ENCODE results near the gene CDT1. TPM values are rescaled to one million over a fixed set of nuclear protein-coding genes. Genes with fewer than 3 reads are reported as not detected.
"Not testable (repeated sequence)": the region's sequence is repeated elsewhere in the genome, so short reads cannot be mapped to it uniquely, and the experiment has no call there.

Gene CDT1
- total RNA-seq, 1 donor from 2014 or later = 21.6 TPM

- peak; percentile 4 for ATAC-seq
Observed at GRCh38 chr16:88783391-88784073, 20.1 kb upstream of the CDT1 start.

DNA sequence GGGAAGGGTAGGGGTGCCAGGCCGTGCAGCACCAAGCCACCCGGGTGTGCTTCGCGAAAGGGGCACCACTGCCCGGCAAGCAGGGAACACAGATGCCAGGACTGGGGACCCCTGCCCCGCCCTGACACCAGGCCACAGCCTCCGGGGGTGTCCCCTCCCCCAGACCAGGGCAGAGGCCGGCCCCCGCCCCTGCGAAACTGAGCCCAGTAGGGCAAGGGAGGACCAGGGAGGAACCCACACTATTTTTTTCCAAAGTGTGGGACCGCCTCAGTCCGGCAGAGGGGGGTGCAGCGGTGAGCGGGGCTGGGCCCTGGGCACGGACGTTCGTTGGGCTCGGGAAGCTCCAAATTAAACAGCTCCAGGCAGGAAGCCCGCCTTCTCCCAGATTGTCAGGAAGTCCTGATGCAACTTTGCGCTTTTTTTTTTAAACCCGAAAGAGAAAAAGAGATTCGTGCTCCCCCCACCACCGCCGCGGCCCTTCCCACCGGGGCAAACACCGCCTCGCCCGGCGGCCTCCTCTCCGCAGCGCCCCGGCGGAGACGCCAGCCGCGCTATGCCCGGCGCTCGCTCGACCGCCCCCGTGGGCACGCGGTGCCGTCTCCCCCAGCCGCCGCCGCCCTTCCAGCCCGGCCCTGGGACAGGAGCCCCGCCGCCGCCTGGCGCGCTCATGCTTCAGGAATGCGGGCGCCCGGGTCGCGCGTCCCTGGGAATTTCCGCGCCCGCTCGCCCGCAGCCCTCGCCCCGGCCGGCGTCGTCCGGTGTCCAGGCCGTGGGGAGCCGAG, 19.3 kb upstream of the CDT1 start:
- ATAC-seq = peak; percentile 48

DNA sequence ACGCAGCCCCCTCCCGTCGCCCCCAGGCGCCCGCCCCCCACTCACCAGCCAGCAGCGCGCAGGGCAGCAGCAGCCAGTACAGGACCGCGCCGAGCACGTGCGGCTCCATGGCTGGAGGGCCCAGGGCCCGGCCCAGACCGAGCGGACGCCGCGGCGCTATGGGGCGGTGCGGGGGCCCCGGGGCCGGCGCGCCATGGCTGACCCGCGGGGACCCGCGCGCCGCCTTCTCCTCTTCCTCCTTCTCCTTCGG, 18.8 kb upstream of the CDT1 start:
- ATAC-seq = peak; percentile 45

- ATAC-seq = peak; percentile 60
Observed at GRCh38 chr16:88785106-88785924, 18.3 kb upstream of the CDT1 start, which contains the start of gene PIEZO1. TSS of gene PIEZO1 (minus strand) at chr16:88785220. CDS start at chr16:88784964, 256 bp downstream.

- ATAC-seq = no peak
Observed at GRCh38 chr16:88787579-88788314, 15.8 kb upstream of the CDT1 start.

GRCh38 chr16:88788749-88789148, 14.8 kb upstream of the CDT1 start:
- not testable (repeated sequence) for ATAC-seq

- ATAC-seq = no peak
Observed at GRCh38 chr16:88789594-88789993, 14.0 kb upstream of the CDT1 start.

- peak; percentile 23 for ATAC-seq
Observed at GRCh38 chr16:88790312-88791211, 13.0 kb upstream of the CDT1 start.

DNA sequence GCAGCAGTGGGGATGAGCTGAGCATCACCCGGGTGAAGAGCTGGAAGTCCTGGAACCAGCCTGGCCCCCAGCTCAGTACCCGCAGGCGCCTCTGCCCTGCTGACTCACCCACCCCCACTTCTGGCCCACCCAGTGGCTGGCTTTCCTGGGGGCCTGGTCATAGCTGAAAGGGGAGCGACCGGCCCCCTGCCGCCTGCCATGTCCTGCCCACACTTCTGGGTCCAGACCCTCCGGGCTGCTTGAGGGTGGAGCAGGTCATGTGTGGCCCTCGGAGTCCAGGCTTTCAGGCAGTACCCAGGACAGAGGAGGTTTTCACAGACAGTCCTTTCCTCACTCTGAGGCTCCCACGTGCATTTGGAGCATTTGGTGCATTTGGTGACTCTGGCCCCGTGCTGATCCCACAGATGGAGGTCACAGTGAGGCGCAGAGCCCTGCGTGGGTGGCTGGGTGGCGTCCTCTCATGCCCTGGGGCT, 11.5 kb upstream of the CDT1 start:
- peak; percentile 21 for ATAC-seq

DNA sequence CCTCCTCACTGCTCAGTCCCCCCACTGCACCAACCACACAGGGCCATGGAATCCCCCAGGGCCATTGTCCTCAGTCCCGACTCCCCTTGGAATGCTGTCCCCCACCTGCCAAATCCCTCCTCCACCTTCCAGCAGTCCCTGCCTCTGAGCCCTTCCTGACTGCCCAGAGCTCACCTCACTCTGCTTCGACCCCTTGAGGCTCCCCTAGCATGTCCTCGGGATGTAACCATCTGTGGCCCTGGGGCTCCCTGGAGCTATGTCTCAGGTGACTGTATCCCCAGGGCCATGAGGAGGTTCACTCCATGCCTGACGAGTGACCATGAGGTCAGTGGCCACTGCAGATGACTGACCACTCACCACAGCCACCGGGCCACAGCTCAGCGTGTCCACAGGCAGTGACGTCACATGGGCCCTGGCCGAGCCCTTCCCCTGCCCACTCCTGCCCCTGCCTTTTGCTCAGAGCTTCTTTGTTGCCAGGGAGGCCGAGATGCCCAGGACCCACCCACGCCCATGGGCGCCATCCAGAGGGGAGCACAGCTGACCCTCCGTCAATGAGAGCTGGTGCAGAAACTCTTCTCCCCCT, 10.8 kb upstream of the CDT1 start:
- ATAC-seq = peak; percentile 20

- ATAC-seq = no peak
Observed at GRCh38 chr16:88793251-88793954, 10.2 kb upstream of the CDT1 start.

GRCh38 chr16:88796278-88796677, 7.3 kb upstream of the CDT1 start:
- no peak for ATAC-seq

DNA sequence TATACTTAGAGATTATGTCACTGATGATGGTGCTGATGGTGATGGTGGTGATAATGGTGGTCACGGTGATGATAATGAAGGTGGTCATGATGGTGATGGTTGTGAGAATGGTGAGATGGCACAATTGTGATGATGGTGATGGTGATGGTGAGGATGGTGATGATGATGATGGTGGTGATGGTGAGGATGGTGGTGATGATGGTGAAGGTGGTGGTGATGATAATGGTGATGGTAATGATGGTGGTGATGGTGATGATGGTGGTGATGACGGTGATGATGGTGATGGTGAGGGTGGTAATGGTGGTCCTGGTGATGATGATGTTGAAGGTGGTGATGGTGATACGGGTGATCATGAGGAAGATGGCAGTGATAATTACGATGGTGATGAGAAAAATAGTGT, 5.5 kb upstream of the CDT1 start:
- ATAC-seq = no peak

- no peak for ATAC-seq
Observed at GRCh38 chr16:88798772-88799455, 4.7 kb upstream of the CDT1 start.

DNA sequence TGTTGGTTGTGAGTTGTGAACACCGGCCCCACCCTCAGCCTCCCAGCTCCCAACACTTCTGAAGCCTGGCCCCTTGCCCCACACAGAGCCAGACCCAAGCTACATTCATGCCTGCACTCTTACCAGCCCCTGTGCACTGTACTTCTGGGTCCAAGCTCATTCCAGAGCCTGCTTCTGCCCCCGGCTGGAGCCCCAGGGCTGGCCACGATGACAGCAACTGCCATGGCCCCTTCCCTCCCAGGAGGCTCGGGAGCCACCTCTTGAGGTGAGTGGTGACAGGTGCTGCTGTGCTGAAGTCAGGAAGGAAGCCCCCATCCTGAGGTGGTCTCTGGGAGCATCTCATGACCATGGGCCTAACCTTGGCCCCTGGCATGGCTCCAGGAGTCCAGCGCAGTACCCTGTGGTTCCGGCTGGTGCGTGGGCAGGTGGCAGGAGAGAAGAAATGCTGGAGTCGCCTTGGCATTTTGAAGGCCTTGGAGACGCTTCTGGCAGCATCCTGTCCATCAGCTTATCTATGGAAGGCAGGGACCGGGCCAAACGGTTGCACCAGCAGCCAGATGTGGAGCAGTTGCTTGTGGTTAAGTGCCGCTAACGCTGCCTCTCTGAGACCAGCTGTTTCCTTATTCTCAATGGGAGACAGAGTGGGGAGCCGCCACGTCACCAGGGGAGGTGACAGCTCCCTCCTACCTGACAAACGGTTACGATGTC, 3.9 kb upstream of the CDT1 start:
- no peak for ATAC-seq

DNA sequence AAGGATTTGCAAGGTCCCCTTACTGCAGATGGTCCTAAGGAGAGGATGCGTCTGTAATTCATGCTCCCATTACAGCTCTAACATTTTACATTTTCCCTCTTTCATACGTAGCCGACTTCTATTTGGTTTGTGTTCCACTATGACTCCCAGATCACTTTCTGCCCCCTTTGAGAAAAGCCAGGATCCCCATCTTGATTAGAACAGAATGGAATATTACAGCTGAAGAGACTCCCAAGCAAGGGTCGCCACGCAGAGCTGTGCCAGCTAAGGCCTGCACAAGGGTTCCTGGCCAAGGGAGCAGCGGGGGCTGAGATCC, 3.4 kb upstream of the CDT1 start:
- no peak for ATAC-seq

- no peak for ATAC-seq
Observed at GRCh38 chr16:88804173-88804551, 573 bp downstream of the CDT1 start.

- ATAC-seq = peak; percentile 37
Observed at GRCh38 chr16:88804552-88805339, 1.2 kb downstream of the CDT1 start.

DNA sequence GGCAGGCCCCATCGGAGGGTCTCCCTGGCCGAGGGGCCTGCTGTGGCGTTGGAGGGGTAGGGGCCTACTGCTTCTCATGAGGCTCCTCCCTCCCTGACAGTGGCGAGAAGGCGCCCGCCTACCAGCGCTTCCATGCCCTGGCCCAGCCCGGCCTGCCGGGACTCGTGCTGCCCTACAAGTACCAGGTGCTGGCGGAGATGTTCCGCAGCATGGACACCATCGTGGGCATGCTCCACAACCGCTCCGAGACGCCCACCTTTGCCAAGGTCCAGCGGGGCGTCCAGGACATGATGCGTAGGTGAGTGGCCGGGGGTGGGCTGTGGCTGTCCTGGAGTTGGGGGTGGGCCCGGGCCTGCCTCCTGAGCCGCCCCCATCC, 1.7 kb downstream of the CDT1 start:
- peak; percentile 35 for ATAC-seq

All from esophagus mucosa (tissue), 1 donor.